GM12865 (cell line): Measurements from ENCODE around the gene CSMD2.

ENCODE experiments used
- DNase-seq: peaks from one replicate; pipeline ENCODE4 v3.0.0; 2010; ENCODE audit warnings: low read depth
- H3K4me3 ChIP-seq: 2 replicates; pipeline ENCODE4 v1.5.1; 2011; ENCODE audit warnings: mild to moderate bottlenecking, low read depth, low read length, control low read depth
- TF ChIP-seq, protein P1 (sequence below): IDR thresholded peaks from 2 replicates; pipeline ENCODE4 v1.5.1; 2011; ENCODE audit warnings: low read length, control low read depth, low read depth, inconsistent platforms; ENCODE audit not compliant: insufficient read depth; ENCODE audit errors: missing control alignments

The CSMD2 gene

DNA sequence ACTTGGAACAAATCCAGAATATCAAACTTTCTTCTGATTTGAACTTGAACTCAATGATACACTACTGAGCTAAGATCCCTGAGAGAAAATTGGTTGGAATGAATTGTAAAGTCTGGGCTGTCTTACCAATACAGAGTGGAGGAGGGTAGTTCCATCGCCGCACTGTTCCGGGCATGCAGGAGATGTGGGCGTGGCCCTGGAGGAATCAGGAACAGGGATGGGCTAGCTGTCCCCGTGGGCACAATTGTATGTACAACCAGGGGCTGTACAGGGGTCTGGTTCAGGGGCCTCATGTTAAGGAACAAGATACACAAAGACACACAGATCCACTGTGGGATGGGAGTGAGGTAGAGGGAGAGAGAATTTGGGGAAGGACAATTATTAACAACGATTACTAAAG, 548.2 kb downstream of the CSMD2 start:
- DNase-seq, result no peak
- TF ChIP-seq, protein P1, sequence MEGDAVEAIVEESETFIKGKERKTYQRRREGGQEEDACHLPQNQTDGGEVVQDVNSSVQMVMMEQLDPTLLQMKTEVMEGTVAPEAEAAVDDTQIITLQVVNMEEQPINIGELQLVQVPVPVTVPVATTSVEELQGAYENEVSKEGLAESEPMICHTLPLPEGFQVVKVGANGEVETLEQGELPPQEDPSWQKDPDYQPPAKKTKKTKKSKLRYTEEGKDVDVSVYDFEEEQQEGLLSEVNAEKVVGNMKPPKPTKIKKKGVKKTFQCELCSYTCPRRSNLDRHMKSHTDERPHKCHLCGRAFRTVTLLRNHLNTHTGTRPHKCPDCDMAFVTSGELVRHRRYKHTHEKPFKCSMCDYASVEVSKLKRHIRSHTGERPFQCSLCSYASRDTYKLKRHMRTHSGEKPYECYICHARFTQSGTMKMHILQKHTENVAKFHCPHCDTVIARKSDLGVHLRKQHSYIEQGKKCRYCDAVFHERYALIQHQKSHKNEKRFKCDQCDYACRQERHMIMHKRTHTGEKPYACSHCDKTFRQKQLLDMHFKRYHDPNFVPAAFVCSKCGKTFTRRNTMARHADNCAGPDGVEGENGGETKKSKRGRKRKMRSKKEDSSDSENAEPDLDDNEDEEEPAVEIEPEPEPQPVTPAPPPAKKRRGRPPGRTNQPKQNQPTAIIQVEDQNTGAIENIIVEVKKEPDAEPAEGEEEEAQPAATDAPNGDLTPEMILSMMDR, result no peak
- H3K4me3 ChIP-seq, result no peak overlapping the region

DNA sequence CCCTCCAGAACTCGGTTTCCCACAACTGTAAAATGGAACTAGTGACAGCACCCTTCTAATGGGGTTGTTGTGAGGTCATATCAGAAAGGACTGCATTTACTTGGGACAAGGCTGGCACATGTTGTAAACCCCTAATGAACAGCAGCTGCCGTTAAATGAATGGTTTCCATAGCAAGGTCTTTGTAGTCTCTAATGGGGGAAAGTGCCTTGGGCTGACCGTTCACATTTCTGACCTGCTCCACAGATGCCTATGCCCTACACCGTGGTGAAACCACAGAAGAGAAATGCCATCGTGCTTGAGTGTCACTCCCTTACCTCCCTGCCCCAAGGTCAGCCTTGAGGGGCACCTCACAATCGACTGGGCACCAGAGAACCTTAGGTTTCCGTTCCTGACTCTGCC, 549.5 kb downstream of the CSMD2 start:
- DNase-seq, result no peak
- TF ChIP-seq, protein P1, result no peak
- H3K4me3 ChIP-seq, result no peak overlapping the region

DNA sequence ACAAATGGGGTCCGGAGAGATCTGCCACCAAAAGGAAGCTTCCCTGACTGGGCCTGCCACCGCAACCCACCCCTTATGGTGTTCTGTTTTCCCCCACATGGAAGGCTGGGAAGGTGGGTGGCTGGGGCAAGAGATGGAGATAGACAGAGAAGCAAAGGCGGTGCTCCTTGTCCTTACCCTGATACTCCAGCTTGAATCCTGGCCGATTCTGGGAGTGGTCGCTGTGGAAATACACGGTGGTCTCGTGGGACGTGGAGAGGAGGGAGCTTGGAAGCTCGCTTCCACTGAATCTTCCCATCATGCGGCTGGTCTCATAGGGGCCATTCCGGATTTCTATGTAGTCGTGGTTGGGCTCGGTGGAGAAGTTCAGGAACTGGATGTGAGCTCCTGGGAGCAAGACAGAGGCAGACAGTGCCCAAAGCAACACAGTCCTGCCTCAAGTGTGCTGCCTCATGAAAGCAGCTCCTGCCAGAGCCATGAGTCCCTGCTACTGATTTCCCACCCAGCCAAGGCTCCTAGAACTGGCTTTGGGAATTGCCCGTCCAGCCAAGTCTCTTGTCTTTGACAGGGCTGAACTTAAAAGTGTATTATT, 554.1 kb downstream of the CSMD2 start:
- no peak for DNase-seq
- TF ChIP-seq, protein P1, result no peak
- H3K4me3 ChIP-seq, result no peak overlapping the region

DNA sequence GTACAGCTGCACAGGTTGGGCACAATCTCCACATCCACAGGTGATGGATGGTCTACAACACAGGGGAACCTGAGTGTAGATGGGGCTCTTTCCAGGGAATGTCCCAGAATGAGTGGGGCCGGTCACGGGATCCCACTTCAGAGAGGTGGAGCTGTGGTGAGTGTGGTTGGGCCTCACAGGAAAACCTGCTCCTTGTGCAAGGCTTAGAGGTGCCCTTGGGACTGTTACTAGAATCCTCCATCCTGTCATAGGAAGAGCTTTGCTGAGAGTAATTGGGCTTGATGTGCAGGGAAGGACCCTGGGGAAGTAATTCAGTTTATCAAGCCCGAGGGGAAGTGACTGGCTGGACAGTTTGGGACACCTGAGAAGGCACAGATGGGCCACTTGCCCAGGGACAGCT, 554.6 kb downstream of the CSMD2 start:
- TF ChIP-seq, protein P1, result no peak
- DNase-seq, result no peak
- H3K4me3 ChIP-seq, result no peak overlapping the region

DNA sequence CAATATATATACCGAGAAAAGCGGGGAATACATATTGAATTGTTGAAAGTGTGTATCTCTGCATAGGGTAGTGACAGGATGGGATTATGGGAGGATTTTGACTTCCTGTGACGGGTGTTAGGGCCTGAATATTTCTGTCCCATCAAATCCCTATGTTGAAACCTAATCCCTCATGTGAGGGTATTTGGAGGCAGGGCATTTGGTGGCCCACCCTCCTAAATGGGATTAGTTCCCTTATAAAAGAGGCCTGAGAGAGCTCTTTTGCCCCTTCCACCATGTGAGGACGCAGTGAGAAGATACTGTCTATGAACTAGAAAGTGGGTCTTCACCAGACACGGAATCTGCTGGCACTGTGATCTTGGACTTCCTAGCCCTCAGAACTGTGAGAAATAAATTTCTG, 555.3 kb downstream of the CSMD2 start:
- no peak overlapping the region for H3K4me3 ChIP-seq
- TF ChIP-seq, protein P1, result no peak
- no peak for DNase-seq

DNA sequence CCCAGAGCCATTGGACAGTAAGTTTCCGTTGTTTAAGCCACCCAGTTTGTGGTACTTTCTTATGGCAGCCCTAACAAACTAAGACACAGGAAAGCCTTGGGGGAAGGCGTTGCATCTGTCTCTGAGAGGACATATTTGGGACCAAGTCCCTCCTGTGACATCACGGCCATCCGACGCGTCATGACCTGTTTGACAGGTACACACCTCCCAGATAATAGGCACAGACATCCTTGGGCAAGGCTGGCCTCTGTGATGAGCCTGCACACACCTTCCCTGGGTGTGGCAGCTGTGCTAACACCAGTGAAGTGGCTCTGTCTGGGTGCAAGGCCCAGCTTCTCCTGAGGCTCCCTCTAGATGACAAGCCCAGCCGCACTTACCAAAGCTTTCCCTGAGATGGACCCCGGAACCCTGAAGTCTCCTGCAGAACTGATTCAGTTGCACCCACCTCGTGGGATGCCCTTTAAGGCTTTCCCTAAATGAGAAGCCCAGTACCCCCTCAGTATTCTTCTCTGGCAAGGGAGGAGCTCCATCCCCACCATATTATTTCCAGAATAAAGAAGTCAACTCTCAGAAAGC, 556.1 kb downstream of the CSMD2 start:
- H3K4me3 ChIP-seq, result no peak overlapping the region
- no peak for DNase-seq
- TF ChIP-seq, protein P1, result no peak
